Ovary (tissue), 9 donors: ENCODE data around the gene PSKH1. TPM values are rescaled to one million over a fixed set of nuclear protein-coding genes. Genes with fewer than 3 reads are reported as not detected.
"Not testable (repeated sequence)": the region's sequence is repeated elsewhere in the genome, so short reads cannot be mapped to it uniquely, and the experiment has no call there.

ENCODE experiments used
- DNase-seq, 5 donors: peaks; one replicate each; pipeline ENCODE4 v3.0.0-alpha.2; 2019 to 2020
- H3K27ac ChIP-seq, 2 donors: fragments of 200-600 bp; one replicate each; pipeline versions ENCODE4 v1.5.1 to v1.8.0; 2019 to 2022
- H3K27me3 ChIP-seq: fragments of 200-600 bp; one replicate; pipeline ENCODE4 v1.8.0; 2022
- H3K36me3 ChIP-seq: fragments of 200-600 bp; sonication (generic); one replicate; pipeline ENCODE4 v1.5.1; 2019
- H3K4me1 ChIP-seq: one replicate; pipeline ENCODE4 v1.8.1; 2013; ENCODE audit warnings: mild to moderate bottlenecking, moderate library complexity; ENCODE audit not compliant: insufficient read depth
- H3K4me3 ChIP-seq: fragments of 200-600 bp; sonication (generic); one replicate; pipeline ENCODE4 v1.5.1; 2017
- H3K9me3 ChIP-seq, 2 donors: fragments of 200-600 bp in 1 of 2; sonication (generic) in 1 of 2; one replicate each; pipeline versions ENCODE4 v1.5.1 to v1.8.1; 2013 to 2019; ENCODE audit warnings: mild to moderate bottlenecking in 1 of 2, moderate library complexity in 1 of 2
- CTCF ChIP-seq, 3 donors: fragments of 450-650 bp in 2 of 3; fragments of 200-600 bp in 1 of 3; IDR thresholded peaks; one replicate each; pipeline versions ENCODE4 v1.5.1 to v1.8.0; 2016 to 2022; ENCODE audit warnings: antibody characterized with exemption in 3 of 3, mild to moderate bottlenecking in 1 of 3
- EP300 ChIP-seq: sonication (generic); formaldehyde crosslinking; IDR thresholded peaks from one replicate; pipeline ENCODE4 v1.6.1; 2017; ENCODE audit warnings: antibody characterized with exemption
- POLR2A ChIP-seq: fragments of 450-650 bp; IDR thresholded peaks from one replicate; pipeline ENCODE4 v1.6.1; 2017; ENCODE audit warnings: antibody characterized with exemption, mild to moderate bottlenecking, moderate library complexity
- WGBS, 3 donors: extraction: QIAGEN DNeasy Blood & Tissue Kit in 1 of 3; methylation state at CpG; one replicate each; pipeline versions ENCODE4 v1.1.5 to v1.1.7; 2013 to 2017; 5-methylcytosine and 5-hydroxymethylcytosine counted together
- intact Hi-C, 4 donors: fragments of 100-400 bp; cut with DNase I; formaldehyde crosslinking; loops; one replicate each; pipeline versions ENCODE4 v1.11.0 to v1.15.1; 2022 to 2023
- polyA plus RNA-seq, 2 donors: library from polyadenylated mRNA; stranded (reverse); fragments of 200-250 nt in 1 of 2; fragments of 350-450 nt in 1 of 2; fragmentation: Illumina TruSeq in 1 of 2; extraction: RNeasy Lipid Tissue Mini Kit (QIAGEN cat#74804) in 1 of 2; gene quantifications; one replicate each; pipeline ENCODE4 v1.2.3, GENCODE V29; 2013 to 2014
- total RNA-seq, 7 donors: library from RNA; depleted of rRNA in 2 of 7; stranded (reverse); fragments of >200 nt in 2 of 7; fragmentation: NEBNext Ultra II Directional in 3 of 7; extraction: Animal tissue kit (Norgen Biotek cat#: 25700) in 3 of 7; gene quantifications; one replicate each; pipeline versions ENCODE4 v1.1.0 to v1.2.4, GENCODE V29; 2016 to 2023
- donor health status: DM: no; HTN: no; CAD: no; lungs with moderate emphysema.
- donor health status: DM: no; HTN: no; CAD: no.
- donor health status: Bipolar disorder and iron deficiency.
- donor health status: DM: yes; HTN: yes; CAD: no.
- donor health status: DM: no; HTN: no; CAD: no.
- donor health status: DM: yes; HTN: yes; CAD: no.

The PSKH1 gene
- total and polyA plus RNA-seq, 9 donors, result 9.6 to 38.9 (median 26.6) TPM

DNA sequence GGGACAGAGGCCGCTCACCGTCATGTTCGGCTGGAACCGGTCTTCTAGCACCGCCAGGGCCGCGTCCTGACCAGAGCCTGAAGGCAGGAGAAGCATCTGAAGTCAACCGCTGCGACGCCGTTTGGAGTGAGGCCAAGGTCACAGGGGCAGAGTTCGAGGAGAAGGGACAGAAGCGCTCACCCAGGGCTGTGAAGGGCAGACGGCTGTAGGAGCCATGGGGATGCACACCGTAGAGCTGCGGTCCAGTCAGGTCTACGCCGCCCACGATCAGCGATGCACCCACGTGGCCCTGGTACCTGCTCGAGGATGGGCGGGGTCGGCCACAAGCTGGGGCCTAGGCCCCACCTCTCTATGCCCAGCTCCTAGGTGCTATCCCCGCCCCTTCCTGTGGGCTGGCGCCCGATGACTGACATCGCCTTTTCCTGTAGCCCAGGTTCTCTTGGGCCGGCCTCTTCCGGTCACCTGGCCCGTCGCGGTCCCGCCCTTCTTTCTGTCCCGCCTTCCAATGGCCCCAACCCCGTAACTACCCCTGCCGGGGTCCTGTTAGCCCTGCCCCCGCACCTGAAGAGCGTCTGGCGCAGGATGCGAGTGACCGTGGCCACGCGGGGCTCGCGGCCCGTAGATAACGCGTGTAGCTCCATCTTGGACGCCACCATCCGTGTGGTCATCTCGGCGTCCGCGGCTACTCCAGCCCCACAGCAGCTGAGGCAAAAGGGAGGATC is 42.5 kb downstream of the PSKH1 start:
- no peaks in the 10 kb centered on the region for H3K36me3 ChIP-seq
- peak overlapping the region; percentile 96 for H3K4me3 ChIP-seq
- peaks cover 15% of the 10 kb centered on the region for H3K4me1 ChIP-seq
- H3K9me3 ChIP-seq, result no peaks in the 10 kb centered on the region
- no peaks in the 10 kb centered on the region for H3K27me3 ChIP-seq
- peak in 1 of 3 donors; percentile 8 for TF ChIP-seq CTCF (IDR thresholded peaks at IDR 0.05)
- no peak for TF ChIP-seq EP300
- peak; percentile 70 for TF ChIP-seq POLR2A
- WGBS, 3 donors, result 1% methylated on average over 55 of the region's 55 CpGs
- intact Hi-C loops, result loop anchor here in 1 of 4 donors (10.0 kb wide), 1 partner anchor 271 kb away; the partner anchor contains the start of genes ACD, C16orf86, ENKD1 and PARD6A
- H3K27ac ChIP-seq, result peak overlapping the region; percentile 83 to 85
- DNase-seq, result peak; percentile 94 to 96 (median 94)

- intact Hi-C loops, result loop anchor here in 1 of 4 donors (10.0 kb wide), 1 partner anchor 272 kb away; the partner anchor contains the start of genes ACD, C16orf86, ENKD1 and PARD6A
- Histone ChIP-seq H3K9me3 (no peaks in the 10 kb centered on the region), H3K27me3 (no peaks in the 10 kb centered on the region), H3K36me3 (no peaks in the 10 kb centered on the region), H3K27ac (peak within 1 kb of the TSS; percentile 83 to 85), H3K4me3 (peak within 1 kb of the TSS; percentile 96), H3K4me1 (peaks cover 15% of the 10 kb centered on the region)
- 0 to 1% (median 1%) methylated on average over 54 of the region's 54 CpGs for WGBS, 3 donors
- DNase-seq, result peak in 4 of 5 donors; percentile 59 to 74 (median 66)
- TF ChIP-seq POLR2A, result peak; percentile 19
- no peak for TF ChIP-seq EP300
- TF ChIP-seq CTCF (IDR thresholded peaks at IDR 0.05), result no peak
Observed at GRCh38 chr16:67936124-67936879, 43.2 kb downstream of the PSKH1 start, which contains the start of gene PSMB10. Gene PSMB10, minus strand, starts transcription at chr16:67936850. Its CDS starts 101 bp downstream, at chr16:67936749.

DNA sequence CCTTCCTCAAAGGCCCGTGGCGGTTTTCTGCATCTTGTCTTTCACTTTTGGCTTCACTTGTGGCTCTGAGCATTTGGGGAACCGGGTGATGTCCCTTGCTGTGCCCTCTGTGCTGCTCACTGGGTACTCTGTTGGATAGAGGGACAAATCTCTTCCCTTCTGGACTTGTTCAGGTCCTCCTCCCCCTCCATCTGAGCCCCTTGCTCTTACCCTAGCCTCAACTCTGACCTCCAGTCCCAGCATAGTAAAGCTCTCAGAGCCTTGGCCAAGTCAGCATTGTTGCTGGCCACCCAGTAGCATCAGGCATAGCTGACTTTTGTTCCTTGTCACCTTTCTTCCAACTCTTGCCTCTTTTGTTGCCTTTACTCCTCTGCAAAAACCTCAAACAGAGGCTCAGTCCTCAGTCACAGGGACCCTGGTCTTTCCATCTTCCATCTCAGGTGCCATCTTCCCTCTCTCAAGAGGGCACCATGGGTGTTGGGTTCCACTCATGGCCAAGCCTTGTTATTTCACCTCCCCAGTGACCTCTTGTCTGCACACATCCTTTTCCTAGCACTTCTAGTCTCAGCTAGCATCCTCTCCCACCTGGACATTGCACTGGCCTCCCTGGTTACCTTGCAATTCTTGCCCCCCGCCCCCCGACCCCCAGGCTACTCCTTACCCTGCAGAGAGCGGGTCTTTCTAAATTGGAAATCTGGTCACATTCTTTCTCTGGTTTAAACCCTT is 44.0 kb downstream of the PSKH1 start:
- H3K4me1 ChIP-seq, result peaks cover 9% of the 10 kb centered on the region
- H3K27me3 ChIP-seq, result no peaks in the 10 kb centered on the region
- TF ChIP-seq CTCF (IDR thresholded peaks at IDR 0.05) (no peak), EP300 (no peak), POLR2A (no peak)
- peak overlapping the region; percentile 83 to 85 for H3K27ac ChIP-seq
- intact Hi-C loops, result loop anchor here in 1 of 4 donors (10.0 kb wide), 1 partner anchor 272 kb away; the partner anchor contains the start of genes ACD, C16orf86, ENKD1 and PARD6A
- DNase-seq, result no peak
- no peaks in the 10 kb centered on the region for H3K9me3 ChIP-seq
- no peaks in the 10 kb centered on the region for H3K36me3 ChIP-seq
- H3K4me3 ChIP-seq, result peak overlapping the region; percentile 96
- 41 to 43% (median 41%) methylated on average over 6 of the region's 6 CpGs for WGBS, 3 donors

- WGBS, 3 donors, result 86 to 92% (median 91%) methylated on average over 5 of the region's 5 CpGs
- not testable (repeated sequence) for H3K4me3 ChIP-seq, DNase-seq, H3K27ac ChIP-seq, H3K27me3 ChIP-seq, H3K36me3 ChIP-seq, H3K9me3 ChIP-seq, H3K4me1 ChIP-seq
- intact Hi-C loops, result loop anchor here in 1 of 4 donors (10.0 kb wide), 1 partner anchor 273 kb away; the partner anchor contains the start of genes ACD, C16orf86, ENKD1 and PARD6A
Observed at GRCh38 chr16:67937713-67938112, 44.7 kb downstream of the PSKH1 start.
